IPS-20b (cell line): ENCODE data around the gene PRR35.

Source experiments
- H3K27ac ChIP-seq: one replicate; pipeline ENCODE4 v1.5.1; 2013; ENCODE audit warnings: low read length
- H3K27me3 ChIP-seq: 2 replicates; pipeline ENCODE4 v1.6.1; 2013; ENCODE audit warnings: mild to moderate bottlenecking, low read length, inconsistent platforms; ENCODE audit not compliant: insufficient read depth
- H3K36me3 ChIP-seq: 2 replicates; pipeline ENCODE4 v1.6.1; 2013; ENCODE audit warnings: low read depth, mild to moderate bottlenecking, inconsistent platforms, low read length, moderate library complexity; ENCODE audit not compliant: insufficient read depth
- H3K4me1 ChIP-seq: 2 replicates; pipeline ENCODE4 v1.6.1; 2013; ENCODE audit warnings: mild to moderate bottlenecking, control low read depth, inconsistent platforms, low read length, moderate library complexity; ENCODE audit not compliant: insufficient read depth
- H3K4me3 ChIP-seq: 2 replicates; pipeline ENCODE4 v1.5.1; 2013; ENCODE audit warnings: mild to moderate bottlenecking, low read length, inconsistent platforms
- H3K9ac ChIP-seq: 2 replicates; pipeline ENCODE4 v1.6.1; 2013; ENCODE audit warnings: low read depth, mild to moderate bottlenecking, inconsistent platforms, low read length, moderate library complexity
- H3K9me3 ChIP-seq: 2 replicates; pipeline ENCODE4 v1.6.1; 2013; ENCODE audit warnings: mild to moderate bottlenecking, low read depth, low read length, inconsistent platforms; ENCODE audit not compliant: insufficient read depth

PRR35 gene

GRCh38 chr16:554640-555365 lies 5.4 kb upstream of the PRR35 start:
- Histone ChIP-seq H3K9ac (no peak overlapping the region), H3K36me3 (no peaks in the 10 kb centered on the region), H3K27ac (no peak overlapping the region), H3K27me3 (peaks cover 20% of the 10 kb centered on the region), H3K9me3 (no peaks in the 10 kb centered on the region), H3K4me1 (no peaks in the 10 kb centered on the region), H3K4me3 (no peak overlapping the region)

GRCh38 chr16:555528-556473 lies 4.4 kb upstream of the PRR35 start:
- Histone ChIP-seq H3K36me3 (no peaks in the 10 kb centered on the region), H3K27ac (no peak overlapping the region), H3K9ac (no peak overlapping the region), H3K9me3 (no peaks in the 10 kb centered on the region), H3K4me1 (no peaks in the 10 kb centered on the region), H3K4me3 (no peak overlapping the region), H3K27me3 (peaks cover 28% of the 10 kb centered on the region)

GRCh38 chr16:556474-557173 lies 3.6 kb upstream of the PRR35 start:
- Histone ChIP-seq H3K9ac (no peak overlapping the region), H3K4me3 (no peak overlapping the region), H3K36me3 (no peaks in the 10 kb centered on the region), H3K9me3 (no peaks in the 10 kb centered on the region), H3K27me3 (peaks cover 36% of the 10 kb centered on the region), H3K27ac (no peak overlapping the region), H3K4me1 (no peaks in the 10 kb centered on the region)

- Histone ChIP-seq H3K9me3 (no peaks in the 10 kb centered on the region), H3K36me3 (no peaks in the 10 kb centered on the region), H3K4me1 (no peaks in the 10 kb centered on the region), H3K4me3 (no peak overlapping the region), H3K27ac (no peak overlapping the region), H3K9ac (no peak overlapping the region), H3K27me3 (peaks cover 47% of the 10 kb centered on the region)
Observed at GRCh38 chr16:557463-558297, 2.5 kb upstream of the PRR35 start.

- Histone ChIP-seq H3K9me3 (no peaks in the 10 kb centered on the region), H3K9ac (no peak overlapping the region), H3K27me3 (peaks cover 49% of the 10 kb centered on the region), H3K4me3 (no peak overlapping the region), H3K4me1 (no peaks in the 10 kb centered on the region), H3K36me3 (no peaks in the 10 kb centered on the region), H3K27ac (no peak overlapping the region)
Observed at GRCh38 chr16:558298-559020, 1.7 kb upstream of the PRR35 start.

- Histone ChIP-seq H3K4me1 (no peaks in the 10 kb centered on the region), H3K9me3 (no peaks in the 10 kb centered on the region), H3K4me3 (no peak overlapping the region), H3K27ac (no peak overlapping the region), H3K9ac (no peak overlapping the region), H3K36me3 (no peaks in the 10 kb centered on the region), H3K27me3 (peaks cover 49% of the 10 kb centered on the region)
Observed at GRCh38 chr16:559021-559380, 1.2 kb upstream of the PRR35 start.

- Histone ChIP-seq H3K27me3 (peaks cover 49% of the 10 kb centered on the region), H3K4me1 (no peaks in the 10 kb centered on the region), H3K4me3 (no peak overlapping the region)
Observed at GRCh38 chr16:559411-560203, 587 bp upstream of the PRR35 start.

GRCh38 chr16:560701-561412 lies 663 bp downstream of the PRR35 start:
- H3K36me3 ChIP-seq = no peaks in the 10 kb centered on the region
- no peaks in the 10 kb centered on the region for H3K4me1 ChIP-seq
- H3K9ac ChIP-seq = no peak overlapping the region
- no peak overlapping the region for H3K27ac ChIP-seq
- H3K4me3 ChIP-seq = no peak overlapping the region
- H3K9me3 ChIP-seq = no peaks in the 10 kb centered on the region
- H3K27me3 ChIP-seq = peaks cover 49% of the 10 kb centered on the region

More at GRCh38 chr16:559411-560203, 587 bp upstream of the PRR35 start:
- Histone ChIP-seq H3K36me3 (no peaks in the 10 kb centered on the region), H3K9me3 (no peaks in the 10 kb centered on the region), H3K27ac (no peak overlapping the region), H3K9ac (no peak overlapping the region)

GRCh38 chr16:561413-561794 lies 1.2 kb downstream of the PRR35 start:
- no peak overlapping the region for H3K27ac ChIP-seq
- H3K27me3 ChIP-seq = peaks cover 49% of the 10 kb centered on the region
- peaks cover 1% of the 10 kb centered on the region; the same call in 1 of the 2 replicates for H3K4me1 ChIP-seq
- no peaks in the 10 kb centered on the region for H3K9me3 ChIP-seq
- no peak overlapping the region for H3K9ac ChIP-seq
- no peaks in the 10 kb centered on the region for H3K36me3 ChIP-seq
- H3K4me3 ChIP-seq = no peak overlapping the region
